GM23338 (cell line): ENCODE measurements around the gene PACS2. TPM values are rescaled to one million over a fixed set of nuclear protein-coding genes. Genes with fewer than 3 reads are reported as not detected.

ENCODE experiments used
- ATAC-seq: fragments of 200-7000 bp; cut with Tn5 transposase; 3 replicates; pipeline ENCODE4 v1.9.1; 2020
- DNase-seq: peaks from one replicate; pipeline ENCODE4 v3.0.0-alpha.2; 2015; ENCODE audit warnings: low spot score
- H2AFZ ChIP-seq: fragments of 200-600 bp; sonication (generic); 2 replicates; pipeline ENCODE4 v1.8.0; 2016; ENCODE audit warnings: antibody characterized with exemption, mild to moderate bottlenecking, moderate library complexity
- H3F3A ChIP-seq: fragments of 200-600 bp; sonication (generic); replicated peaks from 2 replicates; pipeline ENCODE4 v1.8.0; 2017; ENCODE audit warnings: antibody characterized with exemption, mixed run types, low read depth
- H3K27ac ChIP-seq: fragments of 200-600 bp; sonication (generic); 2 replicates; pipeline ENCODE4 v1.6.1; 2016; ENCODE audit warnings: low read depth
- H3K27me3 ChIP-seq: fragments of 200-600 bp; sonication (generic); 2 replicates; pipeline ENCODE4 v1.8.0; 2016; ENCODE audit warnings: mild to moderate bottlenecking, mixed run types, moderate library complexity; ENCODE audit not compliant: insufficient read depth
- H3K36me3 ChIP-seq: fragments of 200-600 bp; sonication (generic); 2 replicates; pipeline ENCODE4 v1.8.0; 2016; ENCODE audit warnings: mild to moderate bottlenecking; ENCODE audit not compliant: insufficient read depth
- H3K4me1 ChIP-seq: fragments of 200-600 bp; sonication (generic); 2 replicates; pipeline ENCODE4 v1.8.0; 2016; ENCODE audit warnings: mild to moderate bottlenecking, moderate library complexity; ENCODE audit not compliant: insufficient read depth
- H3K4me2 ChIP-seq: fragments of 200-600 bp; sonication (generic); 2 replicates; pipeline ENCODE4 v1.7.1; 2017; ENCODE audit warnings: mixed run types
- H3K4me3 ChIP-seq: fragments of 200-600 bp; sonication (generic); 2 replicates; pipeline ENCODE4 v1.6.1; 2016; ENCODE audit warnings: mixed run types
- H3K79me2 ChIP-seq: fragments of 200-600 bp; sonication (generic); replicated peaks from 2 replicates; pipeline ENCODE4 v1.8.0; 2017; ENCODE audit warnings: mild to moderate bottlenecking; ENCODE audit not compliant: insufficient read depth
- H3K9me2 ChIP-seq: fragments of 200-600 bp; sonication (generic); 2 replicates; pipeline ENCODE4 v1.8.0; 2017; ENCODE audit not compliant: insufficient read depth
- H4K20me1 ChIP-seq: fragments of 200-600 bp; sonication (generic); replicated peaks from 2 replicates; pipeline ENCODE4 v1.8.0; 2017; ENCODE audit warnings: mild to moderate bottlenecking; ENCODE audit not compliant: insufficient read depth
- H3K27ac Mint-ChIP-seq: 2 replicates; pipeline ENCODE4 v1.8.0; 2020; ENCODE audit warnings: inconsistent platforms, mild to moderate bottlenecking, moderate library complexity, mixed read lengths
- H3K27me3 Mint-ChIP-seq: 3 replicates; pipeline ENCODE4 v1.8.0; 2022; ENCODE audit warnings: low read depth, mild to moderate bottlenecking, moderate library complexity, mixed read lengths, inconsistent platforms; ENCODE audit not compliant: insufficient read depth, poor library complexity
- H3K36me3 Mint-ChIP-seq: 3 replicates; pipeline ENCODE4 v1.8.0; 2021; ENCODE audit warnings: low read depth, mild to moderate bottlenecking, inconsistent platforms, moderate library complexity, mixed read lengths
- H3K4me1 Mint-ChIP-seq: 3 replicates; pipeline ENCODE4 v1.8.0; 2020; ENCODE audit warnings: mild to moderate bottlenecking, inconsistent platforms, mixed read lengths
- H3K4me3 Mint-ChIP-seq: 3 replicates; pipeline ENCODE4 v1.8.0; 2021; ENCODE audit warnings: moderate library complexity, mild to moderate bottlenecking, inconsistent platforms, mixed read lengths
- H3K9me3 Mint-ChIP-seq: 3 replicates; pipeline ENCODE4 v1.8.0; 2020; ENCODE audit warnings: moderate library complexity, mild to moderate bottlenecking, inconsistent platforms, mixed read lengths
- EZH2 ChIP-seq: fragments of 200-600 bp; sonication (generic); IDR thresholded peaks from one replicate; pipeline ENCODE4 v1.8.0; 2017; ENCODE audit warnings: antibody characterized with exemption, mild to moderate bottlenecking, low read depth; ENCODE audit not compliant: unreplicated experiment
- EZH2phosphoT487 ChIP-seq: fragments of 200-600 bp; sonication (generic); IDR thresholded peaks from one replicate; pipeline ENCODE4 v1.8.1; 2018; ENCODE audit warnings: antibody characterized with exemption; ENCODE audit not compliant: unreplicated experiment
- JUNB ChIP-seq: IDR thresholded peaks from one replicate; pipeline ENCODE4 v1.6.1; 2016; ENCODE audit warnings: antibody characterized with exemption; ENCODE audit not compliant: unreplicated experiment
- POLR2AphosphoS5 ChIP-seq: IDR thresholded peaks from 2 replicates; pipeline ENCODE4 v1.6.1; 2016; ENCODE audit warnings: antibody characterized with exemption, low read depth
- STAT1 ChIP-seq: IDR thresholded peaks from one replicate; pipeline ENCODE4 v1.6.1; 2016; ENCODE audit warnings: antibody characterized with exemption; ENCODE audit not compliant: unreplicated experiment
- ZNF114 ChIP-seq: fragments of 250-450 bp; sonication (Bioruptor Pico); IDR thresholded peaks from 2 replicates; pipeline ENCODE4 v1.5.0; 2020; ENCODE audit warnings: mild to moderate bottlenecking, moderate library complexity
- ZNF331 ChIP-seq: fragments of 250-450 bp; sonication (Bioruptor Pico); IDR thresholded peaks from 2 replicates; pipeline ENCODE4 v1.5.0; 2020; ENCODE audit warnings: low read depth, mild to moderate bottlenecking, moderate library complexity
- polyA plus RNA-seq: library from polyadenylated mRNA; unstranded; fragments of >200 nt; fragmentation: Nextera tagmentation; extraction: Ambion mirVana; gene quantifications from 2 replicates; pipeline ENCODE4 v1.2.1, GENCODE V29; 2016
- total RNA-seq: library from RNA; depleted of rRNA; stranded (reverse); fragments of >200 nt; shearing (Covaris generic); gene quantifications from 2 replicates; pipeline ENCODE4 v1.2.3, GENCODE V29; 2014
- TF ChIP-seq, protein P1 (sequence below): IDR thresholded peaks from 2 replicates; pipeline ENCODE4 v1.6.1; 2016; ENCODE audit warnings: antibody characterized with exemption
- TF ChIP-seq, protein P2 (sequence below), 2 experiments: fragments of 200-600 bp in 1 of 2; sonication (generic) in 1 of 2; conservative IDR thresholded peaks; 2 replicates each; pipeline versions ENCODE4 v1.5.1 to v1.6.1; 2016 to 2017; ENCODE audit warnings: antibody characterized with exemption in 2 of 2, low read depth in 2 of 2, mild to moderate bottlenecking in 2 of 2, moderate library complexity in 1 of 2
- TF ChIP-seq, protein P3 (sequence below): IDR thresholded peaks from one replicate; pipeline ENCODE4 v1.6.1; 2018; ENCODE audit warnings: antibody characterized with exemption; ENCODE audit not compliant: unreplicated experiment

The PACS2 gene
- total and polyA plus RNA-seq, 2 experiments from 2014 or later = 22.5 to 79.0 TPM

DNA sequence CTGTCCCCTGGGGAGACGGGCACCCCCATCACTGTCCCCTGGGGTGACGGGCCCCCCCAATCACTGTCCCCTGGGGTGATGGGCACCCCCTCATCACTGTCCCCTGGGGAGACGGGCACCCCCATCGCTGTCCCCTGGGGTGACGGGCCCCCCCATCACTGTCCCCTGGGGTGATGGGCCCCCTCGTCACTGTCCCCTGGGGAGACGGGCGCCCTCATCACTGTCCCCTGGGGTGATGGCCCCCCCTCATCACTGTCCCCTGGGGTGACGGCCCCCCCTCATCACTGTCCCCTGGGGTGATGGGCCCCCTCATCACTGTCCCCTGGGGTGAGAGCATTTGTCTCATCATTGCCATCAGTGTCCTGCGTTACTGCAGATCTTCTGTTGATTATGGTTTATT lies 38.6 kb downstream of the PACS2 start (continued):
- TF ChIP-seq EZH2 (no peak), STAT1 (no peak), ZNF114 (CRISPR knock-in tag) (no peak), ZNF331 (no peak), POLR2AphosphoS5 (no peak)
- TF ChIP-seq, protein P1, sequence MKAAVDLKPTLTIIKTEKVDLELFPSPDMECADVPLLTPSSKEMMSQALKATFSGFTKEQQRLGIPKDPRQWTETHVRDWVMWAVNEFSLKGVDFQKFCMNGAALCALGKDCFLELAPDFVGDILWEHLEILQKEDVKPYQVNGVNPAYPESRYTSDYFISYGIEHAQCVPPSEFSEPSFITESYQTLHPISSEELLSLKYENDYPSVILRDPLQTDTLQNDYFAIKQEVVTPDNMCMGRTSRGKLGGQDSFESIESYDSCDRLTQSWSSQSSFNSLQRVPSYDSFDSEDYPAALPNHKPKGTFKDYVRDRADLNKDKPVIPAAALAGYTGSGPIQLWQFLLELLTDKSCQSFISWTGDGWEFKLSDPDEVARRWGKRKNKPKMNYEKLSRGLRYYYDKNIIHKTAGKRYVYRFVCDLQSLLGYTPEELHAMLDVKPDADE = no peak
- TF ChIP-seq, protein P2, sequence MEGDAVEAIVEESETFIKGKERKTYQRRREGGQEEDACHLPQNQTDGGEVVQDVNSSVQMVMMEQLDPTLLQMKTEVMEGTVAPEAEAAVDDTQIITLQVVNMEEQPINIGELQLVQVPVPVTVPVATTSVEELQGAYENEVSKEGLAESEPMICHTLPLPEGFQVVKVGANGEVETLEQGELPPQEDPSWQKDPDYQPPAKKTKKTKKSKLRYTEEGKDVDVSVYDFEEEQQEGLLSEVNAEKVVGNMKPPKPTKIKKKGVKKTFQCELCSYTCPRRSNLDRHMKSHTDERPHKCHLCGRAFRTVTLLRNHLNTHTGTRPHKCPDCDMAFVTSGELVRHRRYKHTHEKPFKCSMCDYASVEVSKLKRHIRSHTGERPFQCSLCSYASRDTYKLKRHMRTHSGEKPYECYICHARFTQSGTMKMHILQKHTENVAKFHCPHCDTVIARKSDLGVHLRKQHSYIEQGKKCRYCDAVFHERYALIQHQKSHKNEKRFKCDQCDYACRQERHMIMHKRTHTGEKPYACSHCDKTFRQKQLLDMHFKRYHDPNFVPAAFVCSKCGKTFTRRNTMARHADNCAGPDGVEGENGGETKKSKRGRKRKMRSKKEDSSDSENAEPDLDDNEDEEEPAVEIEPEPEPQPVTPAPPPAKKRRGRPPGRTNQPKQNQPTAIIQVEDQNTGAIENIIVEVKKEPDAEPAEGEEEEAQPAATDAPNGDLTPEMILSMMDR (conservative IDR thresholded peaks at IDR 0.05; ENCODE audit: low read depth in 2 of 2) = no peak
- TF ChIP-seq, protein P3, sequence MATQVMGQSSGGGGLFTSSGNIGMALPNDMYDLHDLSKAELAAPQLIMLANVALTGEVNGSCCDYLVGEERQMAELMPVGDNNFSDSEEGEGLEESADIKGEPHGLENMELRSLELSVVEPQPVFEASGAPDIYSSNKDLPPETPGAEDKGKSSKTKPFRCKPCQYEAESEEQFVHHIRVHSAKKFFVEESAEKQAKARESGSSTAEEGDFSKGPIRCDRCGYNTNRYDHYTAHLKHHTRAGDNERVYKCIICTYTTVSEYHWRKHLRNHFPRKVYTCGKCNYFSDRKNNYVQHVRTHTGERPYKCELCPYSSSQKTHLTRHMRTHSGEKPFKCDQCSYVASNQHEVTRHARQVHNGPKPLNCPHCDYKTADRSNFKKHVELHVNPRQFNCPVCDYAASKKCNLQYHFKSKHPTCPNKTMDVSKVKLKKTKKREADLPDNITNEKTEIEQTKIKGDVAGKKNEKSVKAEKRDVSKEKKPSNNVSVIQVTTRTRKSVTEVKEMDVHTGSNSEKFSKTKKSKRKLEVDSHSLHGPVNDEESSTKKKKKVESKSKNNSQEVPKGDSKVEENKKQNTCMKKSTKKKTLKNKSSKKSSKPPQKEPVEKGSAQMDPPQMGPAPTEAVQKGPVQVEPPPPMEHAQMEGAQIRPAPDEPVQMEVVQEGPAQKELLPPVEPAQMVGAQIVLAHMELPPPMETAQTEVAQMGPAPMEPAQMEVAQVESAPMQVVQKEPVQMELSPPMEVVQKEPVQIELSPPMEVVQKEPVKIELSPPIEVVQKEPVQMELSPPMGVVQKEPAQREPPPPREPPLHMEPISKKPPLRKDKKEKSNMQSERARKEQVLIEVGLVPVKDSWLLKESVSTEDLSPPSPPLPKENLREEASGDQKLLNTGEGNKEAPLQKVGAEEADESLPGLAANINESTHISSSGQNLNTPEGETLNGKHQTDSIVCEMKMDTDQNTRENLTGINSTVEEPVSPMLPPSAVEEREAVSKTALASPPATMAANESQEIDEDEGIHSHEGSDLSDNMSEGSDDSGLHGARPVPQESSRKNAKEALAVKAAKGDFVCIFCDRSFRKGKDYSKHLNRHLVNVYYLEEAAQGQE = no peak

DNA sequence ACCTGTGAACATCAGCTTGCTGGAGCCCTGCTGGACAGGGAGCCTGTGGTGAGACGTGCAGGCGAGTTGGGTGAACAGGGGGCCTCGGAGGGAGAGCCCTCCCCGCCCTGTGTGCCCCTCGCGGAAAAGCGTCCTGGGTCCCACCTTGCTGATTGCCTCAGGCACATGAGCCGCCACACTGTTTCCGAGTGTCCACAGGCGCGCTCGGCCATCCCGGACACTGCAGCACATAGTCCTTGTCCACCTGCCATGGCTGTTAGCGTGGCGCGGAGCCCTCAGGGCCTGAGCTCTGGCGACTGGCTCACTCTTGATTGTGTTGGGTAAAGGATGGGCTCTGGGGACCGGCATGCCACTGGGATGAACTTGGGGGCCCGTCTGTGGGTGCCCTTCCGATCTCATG lies 40.0 kb downstream of the PACS2 start:
- Histone ChIP-seq H3K4me3 (no peak overlapping the region), H3K27ac (no peak overlapping the region), H4K20me1 (peaks cover 4% of the 10 kb centered on the region), H3F3A (no peaks in the 10 kb centered on the region; the same call in 1 of the 2 replicates), H3K4me1 (no peaks in the 10 kb centered on the region), H3K27me3 (no peaks in the 10 kb centered on the region), H2AFZ (no peak overlapping the region), H3K9me2 (no peaks in the 10 kb centered on the region), H3K79me2 (no peaks in the 10 kb centered on the region), H3K4me2 (no peak overlapping the region), H3K36me3 (no peaks in the 10 kb centered on the region)
- Mint-ChIP-seq H3K9me3 (no peaks in the 10 kb centered on the region; the same call in 2 of the 3 replicates), H3K36me3 (0 out of 3 replicates have a peak, but pooled peaks cover 4% of the 10 kb centered on the region), H3K27ac (no peak overlapping the region), H3K27me3 (peaks cover 4% of the 10 kb centered on the region), H3K4me1 (peaks cover 10% of the 10 kb centered on the region), H3K4me3 (no peak overlapping the region)
- ATAC-seq (no peak), DNase-seq (no peak)
- TF ChIP-seq, protein P1 = no peak
- TF ChIP-seq JUNB (no peak), EZH2phosphoT487 (no peak), EZH2 (no peak)
- TF ChIP-seq, protein P2 (conservative IDR thresholded peaks at IDR 0.05; ENCODE audit: low read depth in 2 of 2) = no peak
- TF ChIP-seq, protein P3 = no peak
